Psoas muscle (tissue), 8 donors: ENCODE data around the gene GFPT1. TPM values are rescaled to one million over a fixed set of nuclear protein-coding genes. Genes with fewer than 3 reads are reported as not detected.
A peak's percentile ranks its signal among the peaks of the same experiment; 100 is the strongest.
"Not testable (repeated sequence)": the region's sequence is repeated elsewhere in the genome, so short reads cannot be mapped to it uniquely, and the experiment has no call there.

ENCODE experiments used
- ATAC-seq, 4 donors: fragments of 200-7000 bp; cut with Tn5 transposase; one replicate each; pipeline ENCODE4 v1.9.1; 2020; ENCODE audit warnings: moderate library complexity in 3 of 4, mild to moderate bottlenecking in 2 of 4
- DNase-seq, 2 donors: peaks; one replicate each; pipeline ENCODE4 v3.0.0-alpha.2; 2020
- H3K27ac ChIP-seq: fragments of 200-600 bp; one replicate; pipeline ENCODE4 v1.8.0; 2022
- H3K27me3 ChIP-seq, 3 donors: fragments of 200-600 bp in 1 of 3; one replicate each; pipeline versions ENCODE4 v1.6.1 to v1.8.0; 2013 to 2022; ENCODE audit warnings: low read length in 2 of 3, mild to moderate bottlenecking in 2 of 3, moderate library complexity in 1 of 3; ENCODE audit not compliant: insufficient read depth in 3 of 3
- H3K36me3 ChIP-seq, 2 donors: fragments of 200-600 bp in 1 of 2; one replicate each; pipeline versions ENCODE4 v1.6.1 to v1.8.0; 2013 to 2022; ENCODE audit warnings: low read depth in 1 of 2, mild to moderate bottlenecking in 1 of 2, moderate library complexity in 1 of 2; ENCODE audit not compliant: insufficient read depth in 1 of 2
- H3K4me1 ChIP-seq: fragments of 200-600 bp; one replicate; pipeline ENCODE4 v1.8.0; 2022
- H3K4me3 ChIP-seq: fragments of 200-600 bp; one replicate; pipeline ENCODE4 v1.8.0; 2022; ENCODE audit warnings: mild to moderate bottlenecking
- H3K9me3 ChIP-seq: fragments of 200-600 bp; one replicate; pipeline ENCODE4 v1.8.0; 2022
- CTCF ChIP-seq: fragments of 200-600 bp; IDR thresholded peaks from one replicate; pipeline ENCODE4 v1.8.0; 2022; ENCODE audit warnings: antibody characterized with exemption
- WGBS, 3 donors: extraction: QIAGEN DNeasy Blood & Tissue Kit; methylation state at CpG; one replicate each; pipeline versions ENCODE4 v1.1.6 to v1.1.7; 2013; 5-methylcytosine and 5-hydroxymethylcytosine counted together
- intact Hi-C, 2 donors: fragments of 100-400 bp; cut with DNase I; formaldehyde crosslinking; loops; one replicate each; pipeline versions ENCODE4 v1.11.0 to v1.14.2; 2022
- polyA plus RNA-seq, 3 donors: library from polyadenylated mRNA; stranded (reverse); fragments of 200-250 nt; gene quantifications; one replicate each; pipeline ENCODE4 v1.2.3, GENCODE V29; 2013
- total RNA-seq, 4 donors: library from RNA; stranded (reverse); fragmentation: NEBNext Ultra II Directional in 2 of 4; extraction: Animal tissue kit (Norgen Biotek cat#: 25700) in 2 of 4; gene quantifications; one replicate each; pipeline versions ENCODE4 v1.2.1 to v1.2.4, GENCODE V29; 2021 to 2023
- donor health status: healthy with polysubstance abuse.
- donor health status: DM: no; HTN: no; CAD: no; lungs with moderate emphysema.
- donor health status: Bipolar disorder and iron deficiency.
- donor health status: healthy.
- donor health status: DM: yes; HTN: yes; CAD: no.
- donor health status: DM: no; HTN: no; CAD: no.
- donor health status: DM: no; HTN: no; CAD: no.
- donor health status: DM: yes; HTN: yes; CAD: no.

GFPT1 gene
- total and polyA plus RNA-seq, 7 donors, result 5.7 to 34.5 (median 19.8) TPM

- Histone ChIP-seq H3K36me3 (peaks cover 5 to 100% of the 10 kb centered on the region in 2 donors), H3K27ac (no peak overlapping the region), H3K4me3 (no peak overlapping the region), H3K27me3 (no peaks in the 10 kb centered on the region), H3K4me1 (no peaks in the 10 kb centered on the region), H3K9me3 (no peaks in the 10 kb centered on the region)
- ATAC-seq (no peak), DNase-seq (no peak)
- intact Hi-C loops, result loop anchor here in 1 of 2 donors (5.0 kb wide), 1 partner anchor 613 kb away; no protein-coding TSS in a partner anchor
- TF ChIP-seq CTCF, result no peak
Measured at GRCh38 chr2:69359371-69359770, 27.7 kb downstream of the GFPT1 start.

GRCh38 chr2:69358914-69359313 lies 28.1 kb downstream of the GFPT1 start:
- H3K27me3 ChIP-seq, result no peaks in the 10 kb centered on the region
- intact Hi-C loops, result loop anchor here in 1 of 2 donors (5.0 kb wide), 1 partner anchor 613 kb away; no protein-coding TSS in a partner anchor
- WGBS, 3 donors, result 32 to 54% (median 43%) methylated on average over 3 of the region's 3 CpGs
- H3K4me1 ChIP-seq, result no peaks in the 10 kb centered on the region
- ATAC-seq, result no peak
- H3K4me3 ChIP-seq, result no peak overlapping the region
- no peak overlapping the region for H3K27ac ChIP-seq
- H3K9me3 ChIP-seq, result no peaks in the 10 kb centered on the region
- no peak for DNase-seq
- no peak for TF ChIP-seq CTCF
- peaks cover 5 to 100% of the 10 kb centered on the region in 2 donors for H3K36me3 ChIP-seq

GRCh38 chr2:69356471-69356870 lies 30.6 kb downstream of the GFPT1 start:
- no peak for TF ChIP-seq CTCF
- peaks cover 5 to 96% of the 10 kb centered on the region in 2 donors for H3K36me3 ChIP-seq

GRCh38 chr2:69354976-69355375 lies 32.1 kb downstream of the GFPT1 start:
- intact Hi-C loops, result loop anchor here in 1 of 2 donors (5.0 kb wide), 1 partner anchor 617 kb away; no protein-coding TSS in a partner anchor
- not testable (repeated sequence) for ATAC-seq, H3K4me3 ChIP-seq, H3K27me3 ChIP-seq, DNase-seq, H3K9me3 ChIP-seq, H3K27ac ChIP-seq, H3K4me1 ChIP-seq
- H3K36me3 ChIP-seq, result peaks cover 5 to 93% of the 10 kb centered on the region in 2 donors
- WGBS, 3 donors, result 77 to 84% (median 77%) methylated on average over 3 of the region's 3 CpGs

More at GRCh38 chr2:69356471-69356870, 30.6 kb downstream of the GFPT1 start:
- ATAC-seq (no peak), DNase-seq (no peak)
- WGBS, 3 donors, result 82 to 92% (median 84%) methylated on average over 5 of the region's 5 CpGs
- intact Hi-C loops, result loop anchor here in 1 of 2 donors (5.0 kb wide), 1 partner anchor 616 kb away; no protein-coding TSS in a partner anchor
- Histone ChIP-seq H3K4me3 (no peak overlapping the region), H3K4me1 (no peaks in the 10 kb centered on the region), H3K9me3 (no peaks in the 10 kb centered on the region), H3K27me3 (no peaks in the 10 kb centered on the region), H3K27ac (no peak overlapping the region)

- TF ChIP-seq CTCF, result no peak
- DNase-seq, result no peak
- Histone ChIP-seq H3K27ac (no peak overlapping the region), H3K4me1 (no peaks in the 10 kb centered on the region), H3K9me3 (no peaks in the 10 kb centered on the region), H3K4me3 (no peak overlapping the region), H3K27me3 (no peaks in the 10 kb centered on the region), H3K36me3 (peaks cover 7 to 93% of the 10 kb centered on the region in 2 donors)
- intact Hi-C loops, result no loop called here
- 65 to 87% (median 66%) methylated on average over 5 of the region's 5 CpGs for WGBS, 3 donors
- peak in 2 of 4 donors; percentile 33 to 61 for ATAC-seq
Measured at GRCh38 chr2:69353360-69353759, 33.7 kb downstream of the GFPT1 start.
